HG02970 (cell line): ENCODE results near the gene ITM2C.
A peak's percentile ranks its signal among the peaks of the same experiment; 100 is the strongest.

Experiments used
- ATAC-seq: cut with Tn5 transposase; IDR thresholded peaks from one replicate; pipeline ENCODE4 v1.9.1; 2021; ENCODE audit warnings: mild to moderate bottlenecking, moderate library complexity, moderate number of reproducible peaks; ENCODE audit not compliant: unreplicated experiment, low FRiP score

ITM2C gene, protein sequence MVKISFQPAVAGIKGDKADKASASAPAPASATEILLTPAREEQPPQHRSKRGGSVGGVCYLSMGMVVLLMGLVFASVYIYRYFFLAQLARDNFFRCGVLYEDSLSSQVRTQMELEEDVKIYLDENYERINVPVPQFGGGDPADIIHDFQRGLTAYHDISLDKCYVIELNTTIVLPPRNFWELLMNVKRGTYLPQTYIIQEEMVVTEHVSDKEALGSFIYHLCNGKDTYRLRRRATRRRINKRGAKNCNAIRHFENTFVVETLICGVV

DNA sequence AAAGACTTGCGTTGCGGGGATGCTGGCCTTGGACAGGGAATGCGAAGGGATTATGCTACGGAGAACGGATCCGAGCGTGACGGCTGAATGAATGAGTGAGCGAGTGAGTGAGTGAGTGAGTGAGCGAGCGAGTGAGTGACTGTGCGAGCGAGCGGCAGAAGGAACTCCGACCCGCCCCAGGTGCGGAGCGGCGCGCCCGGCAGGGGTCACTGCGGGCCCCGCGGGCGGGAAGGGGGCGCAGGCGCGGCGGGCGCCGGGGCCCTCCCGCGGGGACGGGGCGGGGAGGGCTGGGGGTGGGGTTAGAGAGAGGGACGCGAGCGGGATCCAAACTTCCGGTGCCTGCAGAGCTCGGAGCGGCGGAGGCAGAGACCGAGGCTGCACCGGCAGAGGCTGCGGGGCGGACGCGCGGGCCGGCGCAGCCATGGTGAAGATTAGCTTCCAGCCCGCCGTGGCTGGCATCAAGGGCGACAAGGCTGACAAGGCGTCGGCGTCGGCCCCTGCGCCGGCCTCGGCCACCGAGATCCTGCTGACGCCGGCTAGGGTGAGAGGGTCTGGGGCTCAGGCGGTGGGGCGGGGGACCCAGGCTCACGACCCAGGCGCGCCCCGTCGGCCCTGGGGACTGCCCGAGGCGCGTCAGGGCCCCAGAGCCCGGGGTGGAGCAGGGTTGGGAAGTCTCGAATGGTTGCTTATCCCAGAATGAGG is at the start of gene ITM2C:
ITM2C (plus strand) TSS at position 338 of the 702 bp plus-strand sequence; CDS start at position 422, 84 bp downstream.
- peak; percentile 55 for ATAC-seq

GRCh38 chr2:230815088-230815487 is 49.7 kb upstream of the ITM2C start:
- ATAC-seq, result no peak

DNA sequence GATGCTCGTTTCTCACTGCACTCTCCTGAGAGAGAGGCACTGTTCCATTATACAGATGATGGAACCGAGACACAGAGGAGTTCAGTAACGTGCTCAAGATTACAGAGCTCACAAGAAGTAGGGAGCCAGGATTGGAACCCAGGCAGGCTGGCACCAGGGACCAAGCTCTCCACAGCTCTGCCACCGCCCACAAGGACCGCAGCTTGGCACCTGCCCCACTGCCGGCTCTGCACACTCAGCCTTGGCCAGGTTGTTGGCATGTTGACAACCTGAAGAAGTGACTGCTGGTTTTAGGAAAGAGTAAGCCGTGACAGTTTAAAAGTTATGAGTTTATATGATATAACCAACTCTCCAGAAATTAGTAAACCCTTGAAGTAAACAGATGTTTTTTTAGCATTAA is 48.0 kb upstream of the ITM2C start:
- ATAC-seq, result no peak

DNA sequence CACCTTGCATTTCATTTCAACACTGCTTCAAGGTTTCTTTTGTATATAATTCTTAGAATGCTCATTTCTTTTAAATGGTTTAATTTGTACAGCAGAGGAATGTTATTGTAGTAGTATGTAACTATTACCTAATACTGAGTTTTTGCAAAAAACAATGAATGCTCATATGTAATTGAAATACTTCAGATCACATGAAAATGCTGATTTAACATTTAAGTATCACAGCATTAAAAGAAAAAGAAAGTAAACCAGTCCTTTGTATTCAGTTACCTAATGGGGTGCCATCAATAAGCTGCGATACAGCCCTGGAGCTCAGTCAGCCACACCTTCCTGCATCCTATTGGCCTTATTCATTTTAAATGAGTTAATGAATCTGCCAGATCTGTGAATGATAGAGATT is 45.3 kb upstream of the ITM2C start:
- no peak for ATAC-seq

DNA sequence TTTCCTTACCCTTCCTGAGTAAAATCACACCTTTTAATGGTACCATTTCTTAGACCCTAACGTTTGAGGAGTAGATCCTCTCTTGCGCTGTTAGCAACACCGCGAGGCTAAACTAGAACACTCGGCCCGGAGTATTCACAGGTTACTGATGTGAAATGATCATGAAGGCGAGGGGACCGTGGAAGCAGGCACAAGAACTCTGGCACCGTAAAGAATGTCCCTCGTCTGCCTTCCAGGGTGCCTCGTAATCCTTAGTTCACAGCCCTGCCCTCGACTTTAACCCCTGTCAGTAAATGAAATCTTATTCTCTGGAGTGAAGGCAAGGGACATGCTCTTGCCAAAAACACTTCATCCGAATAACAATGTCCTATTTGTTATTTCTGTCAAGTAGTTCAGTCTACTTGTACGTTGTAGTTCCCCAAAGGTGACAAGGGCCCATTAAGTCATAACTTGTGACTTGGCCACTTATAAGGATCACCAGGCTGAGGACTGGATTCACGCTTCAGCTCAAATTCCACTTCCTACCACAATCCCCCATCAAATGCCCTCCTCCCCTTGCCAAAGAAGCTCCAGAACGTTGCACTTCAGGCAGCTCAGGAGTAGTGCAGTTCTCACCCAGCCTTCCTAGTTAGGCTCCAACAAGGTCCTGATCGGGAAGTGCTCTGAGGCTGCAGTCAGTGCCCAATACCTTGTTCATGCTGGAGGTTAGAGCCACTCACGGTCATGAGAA is 43.3 kb upstream of the ITM2C start:
- ATAC-seq, result no peak

- ATAC-seq, result no peak
Observed at GRCh38 chr2:230821991-230822520, 42.7 kb upstream of the ITM2C start.

GRCh38 chr2:230823264-230823964 is 41.3 kb upstream of the ITM2C start:
- ATAC-seq, result no peak

DNA sequence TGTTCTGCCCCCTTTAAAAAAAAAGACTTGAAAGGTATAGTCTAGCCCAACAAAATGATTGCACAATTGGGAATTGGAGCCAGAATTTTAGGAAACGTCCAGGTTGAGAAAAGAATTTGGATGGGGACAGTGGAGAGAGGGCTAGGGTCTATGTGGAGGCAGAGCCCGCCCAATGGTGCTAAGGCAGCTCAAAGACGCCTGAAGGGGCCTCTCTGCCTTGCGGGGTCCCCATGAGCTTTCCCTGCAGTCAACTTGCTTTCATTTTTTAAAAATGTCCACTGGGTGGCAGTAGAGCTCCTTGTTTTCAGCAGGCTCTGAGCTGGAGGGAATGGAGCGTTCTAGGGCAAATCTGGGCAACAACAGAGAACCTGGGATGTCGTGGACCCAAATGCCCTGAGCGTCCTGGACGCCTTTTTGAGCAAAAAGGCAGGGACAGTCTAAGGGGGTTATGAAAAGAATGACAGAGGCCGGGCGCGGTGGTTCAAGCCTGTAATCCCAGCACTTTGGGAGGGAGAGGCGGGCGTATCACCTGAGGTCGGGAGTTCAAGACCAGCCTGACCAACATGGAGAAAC is 40.2 kb upstream of the ITM2C start:
- no peak for ATAC-seq

GRCh38 chr2:230825354-230825753 is 39.4 kb upstream of the ITM2C start:
- no peak for ATAC-seq

GRCh38 chr2:230827774-230828271 is 36.9 kb upstream of the ITM2C start:
- no peak for ATAC-seq

- no peak for ATAC-seq
Observed at GRCh38 chr2:230828272-230828961, 36.3 kb upstream of the ITM2C start.

- no peak for ATAC-seq
Observed at GRCh38 chr2:230829293-230829692, 35.4 kb upstream of the ITM2C start.

GRCh38 chr2:230829959-230830358 is 34.8 kb upstream of the ITM2C start:
- ATAC-seq, result no peak

- no peak for ATAC-seq
Observed at GRCh38 chr2:230830428-230830827, 34.3 kb upstream of the ITM2C start.

- no peak for ATAC-seq
Observed at GRCh38 chr2:230840301-230840700, 24.4 kb upstream of the ITM2C start.

- ATAC-seq, result no peak
Observed at GRCh38 chr2:230842473-230842872, 22.3 kb upstream of the ITM2C start.

DNA sequence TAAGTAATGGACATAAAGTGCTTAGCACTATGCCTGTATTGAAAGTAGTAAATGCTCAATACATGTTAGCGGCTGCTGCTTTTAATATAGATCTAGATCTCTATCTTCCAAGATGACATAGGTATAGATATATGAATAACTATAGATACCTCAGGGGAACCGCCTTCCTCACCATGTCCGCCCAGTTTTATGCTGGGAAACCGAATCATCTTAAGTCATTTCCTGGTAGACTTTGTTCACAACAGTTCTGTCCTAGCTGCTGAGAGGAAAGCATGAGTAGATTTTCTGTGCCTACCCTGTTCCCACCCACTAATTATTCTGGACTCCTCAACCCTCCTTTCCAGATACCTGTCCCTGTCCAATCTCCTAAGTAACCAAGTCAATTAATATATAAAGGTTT is 21.6 kb upstream of the ITM2C start:
- no peak for ATAC-seq

- ATAC-seq, result no peak
Observed at GRCh38 chr2:230846360-230846759, 18.4 kb upstream of the ITM2C start.

DNA sequence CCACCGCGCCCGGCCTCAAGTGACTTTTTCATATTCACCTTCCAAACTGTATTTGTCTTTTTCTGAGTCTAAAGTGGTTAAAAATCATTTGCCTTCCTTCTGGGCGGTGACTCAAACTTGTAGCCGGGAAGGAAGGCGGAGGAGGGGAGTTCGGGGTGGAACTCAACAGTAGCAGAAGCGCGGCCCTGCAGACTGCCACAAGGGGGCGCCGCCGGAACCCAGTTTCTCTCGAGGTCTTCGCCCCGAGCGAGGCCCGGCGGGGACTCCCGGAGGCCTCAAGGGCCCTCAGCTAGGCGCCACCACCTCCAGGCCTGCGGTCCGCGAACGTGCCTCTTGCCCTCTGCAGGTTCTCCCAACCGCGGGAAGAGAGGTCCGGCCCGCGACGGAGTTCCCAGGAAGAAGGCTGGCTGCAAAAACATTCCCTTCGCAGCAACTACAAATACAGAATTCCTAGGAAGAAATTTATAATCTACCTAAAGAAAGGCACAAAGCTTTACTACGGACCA is 16.8 kb upstream of the ITM2C start:
- no peak for ATAC-seq
